Rectal smooth muscle tissue (tissue), 1 donor: ENCODE measurements around the gene NAT16.
"Not testable (repeated sequence)": the region's sequence is repeated elsewhere in the genome, so short reads cannot be mapped to it uniquely, and the experiment has no call there.

Source experiments
- H3K27ac ChIP-seq: one replicate; pipeline ENCODE4 v1.7.0; 2013; ENCODE audit warnings: low read depth, low read length, inconsistent platforms
- H3K27me3 ChIP-seq: one replicate; pipeline ENCODE4 v1.7.0; 2013; ENCODE audit warnings: low read length; ENCODE audit not compliant: control insufficient read depth, insufficient read depth
- H3K36me3 ChIP-seq: one replicate; pipeline ENCODE4 v1.7.0; 2013; ENCODE audit warnings: low read length; ENCODE audit not compliant: control insufficient read depth, insufficient read depth
- H3K4me1 ChIP-seq: one replicate; pipeline ENCODE4 v1.7.0; 2013; ENCODE audit warnings: low read length; ENCODE audit not compliant: control insufficient read depth, insufficient read depth
- H3K4me3 ChIP-seq: one replicate; pipeline ENCODE4 v1.7.0; 2013; ENCODE audit warnings: low read length
- H3K9ac ChIP-seq: one replicate; pipeline ENCODE4 v1.7.0; 2013; ENCODE audit warnings: low read length

NAT16 gene

DNA sequence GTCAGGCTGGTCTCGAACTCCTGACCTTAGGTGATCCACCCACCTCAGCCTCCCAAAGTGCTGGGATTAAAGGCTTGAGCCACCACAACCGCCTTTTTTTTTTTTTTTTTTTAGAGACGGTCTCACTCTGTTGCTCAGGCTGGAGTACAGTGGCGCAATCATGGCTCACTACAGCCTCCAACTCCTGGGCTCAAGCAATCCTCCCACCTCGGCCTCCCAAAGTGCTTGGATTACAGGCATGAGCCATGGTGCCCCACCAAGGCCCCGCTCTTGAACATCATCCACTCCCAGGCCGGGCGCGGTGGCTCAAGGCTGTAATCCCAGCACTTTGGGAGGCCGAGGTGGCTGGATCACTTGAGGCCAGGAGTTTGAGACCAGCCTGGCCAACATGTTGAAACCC lies 19.4 kb upstream of the NAT16 start:
- H3K4me3 ChIP-seq, H3K36me3 ChIP-seq, H3K27ac ChIP-seq, H3K4me1 ChIP-seq, H3K27me3 ChIP-seq, H3K9ac ChIP-seq: not testable (repeated sequence)

DNA sequence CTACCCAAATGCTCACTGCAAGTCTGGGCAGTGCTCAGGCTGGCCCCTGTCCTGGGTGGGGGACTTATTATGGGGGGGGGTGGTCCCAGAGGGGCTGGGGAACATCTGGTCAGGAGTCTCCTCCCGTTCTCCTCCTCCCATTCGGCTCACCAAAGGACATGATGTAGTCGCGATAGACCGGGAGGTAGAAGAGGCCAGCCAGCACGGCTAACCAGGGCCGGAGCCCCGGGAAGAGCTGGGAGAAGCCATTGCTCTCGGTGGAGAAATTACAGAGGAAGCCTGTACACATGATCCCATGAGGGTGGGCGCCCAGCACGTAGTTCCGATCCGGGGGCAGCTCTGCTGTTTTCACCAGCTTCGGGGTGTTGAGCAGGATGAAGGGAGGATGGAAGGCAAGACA lies 18.4 kb upstream of the NAT16 start:
- no peaks in the 10 kb centered on the region for H3K4me1 ChIP-seq
- H3K9ac ChIP-seq: no peak overlapping the region
- no peaks in the 10 kb centered on the region for H3K36me3 ChIP-seq
- peaks cover 8% of the 10 kb centered on the region for H3K27me3 ChIP-seq
- no peak overlapping the region for H3K27ac ChIP-seq
- H3K4me3 ChIP-seq: no peak overlapping the region

DNA sequence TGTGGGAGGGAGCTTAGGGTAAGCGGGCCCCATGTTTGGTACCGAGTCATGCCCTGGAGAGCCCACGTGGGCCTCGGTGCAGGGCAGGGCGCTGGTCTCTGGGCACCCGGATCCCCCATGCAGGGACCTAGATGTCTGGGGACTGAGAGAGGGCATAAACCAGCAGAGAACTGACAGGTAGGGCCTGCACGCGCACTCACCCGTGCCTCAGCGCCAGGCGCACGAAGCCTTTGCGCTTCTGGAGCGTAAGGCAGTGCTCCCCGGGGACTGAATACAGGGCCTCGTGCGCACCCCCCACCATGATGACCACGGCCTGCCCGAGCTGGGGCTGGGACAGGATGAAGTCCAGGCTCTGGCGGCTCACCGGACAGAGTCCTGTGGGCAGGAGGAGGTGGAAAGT lies 17.9 kb upstream of the NAT16 start:
- Histone ChIP-seq H3K9ac (no peak overlapping the region), H3K27ac (no peak overlapping the region), H3K4me3 (no peak overlapping the region), H3K36me3 (no peaks in the 10 kb centered on the region), H3K27me3 (peaks cover 8% of the 10 kb centered on the region), H3K4me1 (no peaks in the 10 kb centered on the region)

DNA sequence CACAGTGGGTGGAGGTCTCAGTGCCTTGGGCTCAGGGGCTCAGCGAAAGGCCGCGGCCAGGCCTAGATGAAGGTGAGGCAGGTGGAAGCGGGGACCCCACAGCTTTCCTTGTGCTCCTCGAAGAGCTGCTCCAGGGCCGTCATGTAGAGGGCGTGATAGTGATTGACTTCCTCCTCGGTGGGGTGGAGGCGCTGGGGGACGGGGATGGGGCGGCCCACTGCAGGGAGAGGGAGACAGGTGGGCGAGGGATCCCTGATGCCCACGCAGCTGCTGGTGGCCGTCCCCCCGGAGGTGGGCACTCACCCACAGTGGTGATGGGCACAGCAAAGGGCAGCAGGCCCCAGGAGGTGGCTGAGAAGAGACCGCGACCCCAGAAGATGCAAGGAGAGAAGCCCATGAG lies 15.8 kb upstream of the NAT16 start:
- peaks cover 6% of the 10 kb centered on the region for H3K27me3 ChIP-seq
- no peaks in the 10 kb centered on the region for H3K4me1 ChIP-seq
- no peak overlapping the region for H3K4me3 ChIP-seq
- H3K27ac ChIP-seq: no peak overlapping the region
- no peaks in the 10 kb centered on the region for H3K36me3 ChIP-seq
- no peak overlapping the region for H3K9ac ChIP-seq

DNA sequence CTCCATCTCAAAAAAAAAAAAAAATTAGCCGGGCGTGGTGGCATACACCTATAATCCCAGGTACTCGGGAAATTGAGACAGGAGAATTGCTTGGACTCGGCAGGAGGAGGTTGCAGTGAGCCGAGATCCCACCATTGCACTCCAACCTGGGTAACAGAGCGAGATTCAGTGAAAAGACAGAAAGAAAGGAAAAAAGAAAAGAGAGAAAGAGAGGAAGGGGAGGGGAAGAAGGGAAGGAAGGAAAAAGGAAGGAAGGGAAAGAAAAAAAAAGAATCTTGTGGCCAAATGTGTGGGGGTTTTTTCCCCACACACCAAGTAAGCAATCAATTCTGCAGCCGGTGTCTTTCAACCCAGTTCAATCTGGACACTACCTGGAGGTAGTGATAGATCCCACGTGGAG lies 9.0 kb upstream of the NAT16 start:
- Histone ChIP-seq H3K27me3 (no peaks in the 10 kb centered on the region), H3K4me3 (no peak overlapping the region), H3K27ac (no peak overlapping the region), H3K4me1 (no peaks in the 10 kb centered on the region), H3K9ac (no peak overlapping the region), H3K36me3 (no peaks in the 10 kb centered on the region)

DNA sequence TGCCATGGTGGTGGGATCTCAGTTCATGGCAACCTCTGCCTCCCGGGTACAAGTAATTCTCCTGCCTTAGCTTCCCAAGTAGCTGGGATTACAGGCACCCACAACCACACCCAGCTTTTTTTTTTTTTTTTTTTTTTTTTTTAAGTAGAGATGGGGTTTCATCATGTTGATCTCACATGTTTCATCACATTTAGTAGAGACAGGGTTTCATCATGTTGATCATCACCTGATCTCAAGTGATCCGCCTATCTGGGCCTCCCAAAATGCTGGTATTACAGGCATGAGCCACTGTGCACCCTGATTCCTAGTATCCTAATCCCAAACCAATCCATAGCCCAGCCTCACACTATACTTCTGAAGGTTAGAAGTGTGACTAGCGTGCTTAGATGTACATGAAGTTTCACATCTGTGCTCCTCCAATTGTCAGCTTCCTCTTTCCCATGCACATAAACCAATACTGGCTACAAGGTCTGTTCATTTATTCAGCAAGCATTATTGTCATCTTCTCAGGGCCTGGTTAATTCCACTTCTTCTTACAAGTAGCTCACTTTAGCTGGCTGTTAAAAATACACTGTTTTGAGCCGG lies 6.8 kb upstream of the NAT16 start:
- Histone ChIP-seq H3K4me1 (no peaks in the 10 kb centered on the region), H3K27ac (no peak overlapping the region), H3K36me3 (no peaks in the 10 kb centered on the region), H3K9ac (no peak overlapping the region), H3K27me3 (no peaks in the 10 kb centered on the region), H3K4me3 (no peak overlapping the region)

DNA sequence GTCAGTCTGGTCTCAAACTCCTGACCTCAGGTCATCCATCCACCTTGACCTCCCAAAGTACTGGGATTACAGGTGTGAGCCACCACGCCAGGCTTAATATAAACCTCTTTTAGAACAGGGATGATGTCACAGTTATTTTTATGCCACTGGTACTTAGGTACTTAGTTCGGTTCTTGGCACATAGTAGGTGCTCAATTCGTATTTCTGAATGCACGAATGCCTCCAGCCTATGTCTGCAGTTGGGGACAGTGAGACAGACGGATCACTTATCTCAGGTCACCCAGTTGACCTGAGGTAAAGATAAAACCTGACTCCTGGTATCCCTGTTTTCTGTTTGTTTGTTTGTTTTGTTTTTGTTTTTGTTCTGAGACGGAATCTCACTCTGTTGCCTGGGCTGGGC lies 6.1 kb upstream of the NAT16 start:
- Histone ChIP-seq H3K36me3 (no peaks in the 10 kb centered on the region), H3K27ac (no peak overlapping the region), H3K4me1 (no peaks in the 10 kb centered on the region), H3K27me3 (no peaks in the 10 kb centered on the region), H3K9ac (no peak overlapping the region), H3K4me3 (no peak overlapping the region)

DNA sequence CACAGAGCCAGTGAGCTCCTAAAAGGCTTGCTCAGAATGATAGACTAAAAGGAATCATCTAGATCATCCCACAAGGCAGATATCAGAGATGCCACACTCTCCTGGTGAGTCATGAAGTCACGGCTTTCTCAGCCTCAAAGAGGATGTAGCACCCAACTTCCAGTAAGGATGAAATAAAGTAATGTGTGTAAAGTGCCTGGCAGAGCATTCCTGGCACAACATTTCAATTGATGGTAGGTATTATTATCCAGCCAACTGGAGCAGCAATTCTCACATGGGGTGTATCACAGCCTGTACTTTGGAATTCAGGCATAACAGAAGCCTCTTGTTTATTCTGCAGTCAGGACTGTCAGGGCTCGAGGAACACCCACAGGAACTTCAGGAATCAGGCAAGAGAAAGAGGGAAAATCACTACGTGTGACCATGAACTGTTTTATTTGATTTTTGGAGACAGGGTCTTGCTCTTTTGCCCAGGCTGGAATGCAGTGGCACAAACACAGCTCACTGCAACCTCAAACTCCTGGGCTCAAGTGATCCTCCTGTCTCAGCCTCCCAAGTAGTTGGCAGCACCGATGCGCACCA lies 5.3 kb upstream of the NAT16 start:
- Histone ChIP-seq H3K4me3 (no peak overlapping the region), H3K27ac (no peak overlapping the region), H3K9ac (no peak overlapping the region), H3K27me3 (peaks cover 5% of the 10 kb centered on the region), H3K36me3 (no peaks in the 10 kb centered on the region), H3K4me1 (no peaks in the 10 kb centered on the region)

DNA sequence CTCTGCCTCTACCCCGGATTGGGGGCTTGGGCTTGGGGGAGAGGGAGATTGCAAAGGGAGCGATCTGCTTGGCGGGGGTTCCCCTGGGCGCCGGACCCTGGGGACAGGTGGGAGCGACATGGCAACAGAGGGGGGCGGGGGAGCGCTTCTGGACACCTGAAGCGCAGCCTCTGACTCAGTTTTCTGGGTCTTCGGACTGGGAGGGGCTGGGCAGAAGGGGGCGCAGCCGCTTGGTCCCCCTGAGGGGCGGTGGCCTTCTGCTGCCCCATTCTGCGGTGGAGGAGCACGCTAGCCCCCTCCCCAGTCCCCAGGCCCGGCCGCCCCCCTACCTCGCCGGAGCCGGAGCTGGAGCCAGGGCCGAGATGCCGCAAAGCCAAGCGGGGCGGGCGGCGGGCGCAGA lies 380 bp downstream of the NAT16 start:
- Histone ChIP-seq H3K4me1 (no peaks in the 10 kb centered on the region), H3K36me3 (no peaks in the 10 kb centered on the region), H3K4me3 (no peak overlapping the region), H3K9ac (no peak overlapping the region), H3K27me3 (peaks cover 28% of the 10 kb centered on the region), H3K27ac (no peak overlapping the region)

DNA sequence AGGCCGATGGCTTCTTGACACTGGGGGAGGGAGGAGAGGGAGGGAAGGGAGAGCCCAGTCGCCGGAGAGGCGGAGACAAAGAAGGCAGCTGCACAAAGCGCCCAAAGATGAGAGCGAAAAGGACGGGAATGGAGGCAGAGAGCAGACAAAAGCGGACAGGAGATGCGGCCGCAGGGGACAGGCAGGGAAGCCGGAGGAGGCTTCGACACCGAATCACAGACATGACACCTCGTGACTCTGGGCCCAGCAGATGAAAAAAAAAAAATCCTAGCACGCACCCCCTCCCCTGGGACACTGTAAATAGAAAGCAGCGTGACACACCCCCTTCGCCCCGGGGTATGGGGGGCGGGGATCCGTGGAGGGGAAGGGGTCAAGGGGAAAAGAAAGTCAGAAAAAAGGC lies 976 bp downstream of the NAT16 start:
- Histone ChIP-seq H3K9ac (no peak overlapping the region), H3K4me1 (no peaks in the 10 kb centered on the region), H3K27ac (no peak overlapping the region), H3K4me3 (no peak overlapping the region), H3K27me3 (peaks cover 31% of the 10 kb centered on the region), H3K36me3 (no peaks in the 10 kb centered on the region)

DNA sequence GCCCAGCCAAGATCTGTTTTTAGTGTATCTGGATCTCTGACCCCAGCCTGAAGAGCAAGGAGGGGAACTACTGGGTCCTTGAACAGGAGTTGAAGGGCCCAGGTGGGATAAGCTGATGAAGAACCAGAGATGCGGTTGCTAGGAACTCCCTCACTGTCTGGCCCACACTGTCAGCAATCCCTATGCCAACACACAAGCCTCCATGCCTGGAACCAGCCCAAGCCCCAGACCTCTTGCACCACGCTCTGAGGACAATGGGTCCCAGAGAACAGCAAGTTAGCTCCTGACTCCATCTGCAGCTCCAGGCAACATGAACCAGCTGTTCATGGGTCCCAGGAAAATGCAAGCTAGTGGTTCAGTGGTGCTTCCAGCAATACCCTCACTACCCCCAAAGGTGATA lies 2.4 kb downstream of the NAT16 start:
- no peak overlapping the region for H3K4me3 ChIP-seq
- H3K27me3 ChIP-seq: peaks cover 42% of the 10 kb centered on the region
- no peaks in the 10 kb centered on the region for H3K36me3 ChIP-seq
- H3K27ac ChIP-seq: no peak overlapping the region
- no peak overlapping the region for H3K9ac ChIP-seq
- H3K4me1 ChIP-seq: peaks cover 2% of the 10 kb centered on the region

DNA sequence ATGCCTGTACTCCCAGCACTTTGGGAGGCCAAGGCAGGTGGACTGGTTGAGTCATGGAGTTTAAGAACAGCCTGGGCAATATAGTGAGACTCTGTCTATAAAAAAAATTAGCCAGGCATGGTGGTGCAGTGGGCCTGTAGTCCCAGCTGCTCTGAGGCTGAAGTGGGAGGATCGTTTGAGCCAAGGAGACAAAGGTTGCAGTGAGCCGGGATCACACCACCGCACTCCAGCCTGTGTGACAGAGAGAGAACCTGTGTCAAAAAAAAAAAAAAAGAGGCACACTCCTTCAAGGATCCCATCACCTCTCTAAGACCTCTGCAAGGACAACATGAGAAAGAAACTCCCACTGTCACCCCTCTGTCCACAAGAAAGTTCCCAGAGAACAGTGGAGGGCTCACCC lies 4.4 kb downstream of the NAT16 start:
- Histone ChIP-seq H3K27me3 (peaks cover 60% of the 10 kb centered on the region), H3K4me1 (peaks cover 2% of the 10 kb centered on the region), H3K4me3 (no peak overlapping the region)

DNA sequence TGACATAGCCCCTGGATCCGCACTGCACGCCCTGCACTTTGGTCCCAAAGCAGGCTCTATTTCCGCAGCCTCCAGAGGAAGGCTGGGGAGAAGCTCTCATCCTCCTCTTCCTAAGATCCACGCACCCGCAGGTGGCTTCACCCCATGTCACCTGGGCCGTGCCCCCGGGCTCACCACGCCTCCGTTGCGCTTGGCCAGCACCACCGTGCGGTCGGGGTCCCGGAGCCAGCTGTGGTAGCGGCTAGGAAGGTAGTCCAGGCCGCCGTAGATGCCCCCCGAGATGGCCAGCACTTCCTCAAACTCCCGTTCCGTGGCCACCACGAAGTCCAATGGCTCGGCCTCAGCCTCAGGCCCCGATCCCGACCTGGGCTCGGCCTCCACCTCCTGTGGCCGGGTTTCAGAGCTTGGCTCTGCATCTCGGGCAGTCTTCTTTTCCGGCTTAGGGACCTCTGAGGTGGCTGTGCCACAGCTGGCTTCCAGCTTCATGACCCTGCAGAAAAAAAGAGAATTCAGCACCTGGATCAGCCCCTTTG lies 5.7 kb downstream of the NAT16 start:
- peak overlapping the region; percentile 3 for H3K4me3 ChIP-seq
- no peaks in the 10 kb centered on the region for H3K36me3 ChIP-seq
- peaks cover 63% of the 10 kb centered on the region for H3K27me3 ChIP-seq

More for the DNA sequence above, 4.4 kb downstream of the NAT16 start:
- H3K9ac ChIP-seq: no peak overlapping the region
- no peak overlapping the region for H3K27ac ChIP-seq
- no peaks in the 10 kb centered on the region for H3K36me3 ChIP-seq

More for the DNA sequence above, 5.7 kb downstream of the NAT16 start:
- H3K27ac ChIP-seq: no peak overlapping the region
- no peak overlapping the region for H3K9ac ChIP-seq
- peaks cover 2% of the 10 kb centered on the region for H3K4me1 ChIP-seq
